Measurements from ENCODE around the gene DIPK1C. TPM values are rescaled to one million over a fixed set of nuclear protein-coding genes. Genes with fewer than 3 reads are reported as not detected.

Gene DIPK1C
- polyA plus RNA-seq, 1 donor from 2014 or later = not detected

GRCh38 chr18:74402806-74403433 lies 54.2 kb downstream of the DIPK1C start:
- no peaks in the 10 kb centered on the region for H3K36me3 Mint-ChIP-seq
- H3K4me3 Mint-ChIP-seq = no peak overlapping the region
- peaks cover 9 to 13% (median 10%) of the 10 kb centered on the region in 3 donors for H3K4me1 Mint-ChIP-seq
- peaks cover 0 to 1% (median 0%) of the 10 kb centered on the region in 3 donors for H3K9me3 Mint-ChIP-seq
- no peak overlapping the region for H3K27ac Mint-ChIP-seq
- peaks cover 9% of the 10 kb centered on the region for H3K27me3 Mint-ChIP-seq

- peaks cover 3 to 6% (median 4%) of the 10 kb centered on the region in 3 donors for H3K4me1 Mint-ChIP-seq
- no peak overlapping the region for H3K27ac Mint-ChIP-seq
- H3K9me3 Mint-ChIP-seq = peaks cover 0 to 1% (median 0%) of the 10 kb centered on the region in 3 donors
- H3K27me3 Mint-ChIP-seq = peaks cover 10% of the 10 kb centered on the region
- H3K36me3 Mint-ChIP-seq = no peaks in the 10 kb centered on the region
- H3K4me3 Mint-ChIP-seq = no peak overlapping the region
Measured at GRCh38 chr18:74400813-74401212, 56.3 kb downstream of the DIPK1C start.

GRCh38 chr18:74399091-74399887 lies 57.8 kb downstream of the DIPK1C start:
- Mint-ChIP-seq H3K4me3 (no peak overlapping the region), H3K9me3 (peaks cover 0 to 3% (median 0%) of the 10 kb centered on the region in 3 donors), H3K27me3 (peaks cover 15% of the 10 kb centered on the region), H3K27ac (no peak overlapping the region), H3K4me1 (peaks cover 3 to 6% (median 4%) of the 10 kb centered on the region in 3 donors), H3K36me3 (no peaks in the 10 kb centered on the region)

- Mint-ChIP-seq H3K4me1 (peaks cover 3 to 6% (median 4%) of the 10 kb centered on the region in 3 donors), H3K36me3 (no peaks in the 10 kb centered on the region), H3K9me3 (peaks cover 0 to 3% (median 0%) of the 10 kb centered on the region in 3 donors), H3K27ac (peak overlapping the region in 1 of 3 donors; percentile 14), H3K4me3 (no peak overlapping the region), H3K27me3 (peaks cover 17% of the 10 kb centered on the region)
Measured at GRCh38 chr18:74397572-74397971, 59.5 kb downstream of the DIPK1C start.

- peaks cover 17% of the 10 kb centered on the region for H3K27me3 Mint-ChIP-seq
- peaks cover 3 to 6% (median 4%) of the 10 kb centered on the region in 3 donors for H3K4me1 Mint-ChIP-seq
- no peak overlapping the region for H3K4me3 Mint-ChIP-seq
- no peak overlapping the region for H3K27ac Mint-ChIP-seq
- H3K9me3 Mint-ChIP-seq = peaks cover 0 to 3% (median 0%) of the 10 kb centered on the region in 3 donors
- H3K36me3 Mint-ChIP-seq = no peaks in the 10 kb centered on the region
Measured at GRCh38 chr18:74396171-74397169, 60.6 kb downstream of the DIPK1C start.

- H3K9me3 Mint-ChIP-seq = peaks cover 0 to 3% (median 0%) of the 10 kb centered on the region in 3 donors
- no peaks in the 10 kb centered on the region for H3K36me3 Mint-ChIP-seq
- H3K4me3 Mint-ChIP-seq = no peak overlapping the region
- no peak overlapping the region for H3K27ac Mint-ChIP-seq
- H3K4me1 Mint-ChIP-seq = peaks cover 3 to 6% (median 4%) of the 10 kb centered on the region in 3 donors
- peaks cover 17% of the 10 kb centered on the region for H3K27me3 Mint-ChIP-seq
Measured at GRCh38 chr18:74395648-74396154, 61.4 kb downstream of the DIPK1C start.

- no peak overlapping the region for H3K4me3 Mint-ChIP-seq
- peaks cover 3 to 6% (median 4%) of the 10 kb centered on the region in 3 donors for H3K4me1 Mint-ChIP-seq
- no peaks in the 10 kb centered on the region for H3K36me3 Mint-ChIP-seq
- peaks cover 0 to 3% (median 0%) of the 10 kb centered on the region in 3 donors for H3K9me3 Mint-ChIP-seq
- peaks cover 19% of the 10 kb centered on the region for H3K27me3 Mint-ChIP-seq
- no peak overlapping the region for H3K27ac Mint-ChIP-seq
Measured at GRCh38 chr18:74395006-74395405, 62.1 kb downstream of the DIPK1C start.

- no peak overlapping the region for H3K27ac Mint-ChIP-seq
Measured at GRCh38 chr18:74392323-74392722, 64.8 kb downstream of the DIPK1C start.

GRCh38 chr18:74390900-74391299 lies 66.2 kb downstream of the DIPK1C start:
- Mint-ChIP-seq H3K27ac (no peak overlapping the region), H3K4me1 (no peaks in the 10 kb centered on the region), H3K9me3 (peaks cover 0 to 2% (median 0%) of the 10 kb centered on the region in 3 donors), H3K27me3 (peaks cover 11% of the 10 kb centered on the region), H3K36me3 (no peaks in the 10 kb centered on the region), H3K4me3 (no peak overlapping the region)

More at GRCh38 chr18:74392323-74392722, 64.8 kb downstream of the DIPK1C start:
- H3K4me3 Mint-ChIP-seq = no peak overlapping the region
- no peaks in the 10 kb centered on the region for H3K4me1 Mint-ChIP-seq
- H3K27me3 Mint-ChIP-seq = peaks cover 11% of the 10 kb centered on the region
- H3K36me3 Mint-ChIP-seq = no peaks in the 10 kb centered on the region
- peaks cover 0 to 2% (median 0%) of the 10 kb centered on the region in 3 donors for H3K9me3 Mint-ChIP-seq

GRCh38 chr18:74389991-74390390 lies 67.1 kb downstream of the DIPK1C start:
- Mint-ChIP-seq H3K4me1 (no peaks in the 10 kb centered on the region), H3K27ac (no peak overlapping the region), H3K27me3 (peaks cover 11% of the 10 kb centered on the region), H3K36me3 (no peaks in the 10 kb centered on the region), H3K4me3 (no peak overlapping the region), H3K9me3 (peaks cover 0 to 2% (median 0%) of the 10 kb centered on the region in 3 donors)

- Mint-ChIP-seq H3K4me3 (no peak overlapping the region), H3K27ac (no peak overlapping the region), H3K4me1 (no peaks in the 10 kb centered on the region), H3K9me3 (no peaks in the 10 kb centered on the region), H3K27me3 (peaks cover 6% of the 10 kb centered on the region), H3K36me3 (no peaks in the 10 kb centered on the region)
Measured at GRCh38 chr18:74389171-74389927, 67.8 kb downstream of the DIPK1C start.

GRCh38 chr18:74388227-74388626 lies 68.9 kb downstream of the DIPK1C start:
- H3K4me3 Mint-ChIP-seq = no peak overlapping the region
- no peaks in the 10 kb centered on the region for H3K4me1 Mint-ChIP-seq
- H3K27ac Mint-ChIP-seq = no peak overlapping the region
- no peaks in the 10 kb centered on the region for H3K9me3 Mint-ChIP-seq
- H3K27me3 Mint-ChIP-seq = peaks cover 9% of the 10 kb centered on the region
- no peaks in the 10 kb centered on the region for H3K36me3 Mint-ChIP-seq

GRCh38 chr18:74387383-74387782 lies 69.7 kb downstream of the DIPK1C start:
- no peak overlapping the region for H3K4me3 Mint-ChIP-seq
- peaks cover 6% of the 10 kb centered on the region for H3K27me3 Mint-ChIP-seq
- no peaks in the 10 kb centered on the region for H3K36me3 Mint-ChIP-seq
- no peak overlapping the region for H3K27ac Mint-ChIP-seq
- H3K9me3 Mint-ChIP-seq = no peaks in the 10 kb centered on the region
- no peaks in the 10 kb centered on the region for H3K4me1 Mint-ChIP-seq

All from IgD-negative memory B cell (primary cell).